ENCODE data around the gene CDK8. TPM values are rescaled to one million over a fixed set of nuclear protein-coding genes. Genes with fewer than 3 reads are reported as not detected.

The CDK8 gene
- total RNA-seq, 2 donors from 2014 or later = 29.4 to 33.1 TPM

GRCh38 chr13:26213982-26214381, 39.9 kb upstream of the CDK8 start:
- Histone ChIP-seq H3K9me3 (ENCODE audit: control insufficient read depth, low read length) (no peaks in the 10 kb centered on the region), H3K4me1 (ENCODE audit: control insufficient read depth, insufficient read depth, low read length) (no peaks in the 10 kb centered on the region), H3K27me3 (ENCODE audit: control insufficient read depth, insufficient read depth, low read length, poor library complexity, severe bottlenecking) (no peaks in the 10 kb centered on the region), H3K36me3 (ENCODE audit: control insufficient read depth, insufficient read depth, low read length) (peaks cover 81% of the 10 kb centered on the region), H3K27ac (ENCODE audit: low read depth, low read length) (no peak overlapping the region), H3K4me3 (ENCODE audit: low read length) (no peak overlapping the region), H3K9ac (ENCODE audit: extremely low read depth, low read length, poor library complexity, severe bottlenecking) (no peak overlapping the region)
- Mint-ChIP-seq H3K27me3 (ENCODE audit: insufficient read depth) (no peaks in the 10 kb centered on the region), H3K4me1 (no peaks in the 10 kb centered on the region), H3K36me3 (ENCODE audit: low read depth) (peaks cover 47% of the 10 kb centered on the region), H3K4me3 (no peak overlapping the region), H3K9me3 (no peaks in the 10 kb centered on the region), H3K27ac (no peak overlapping the region)
- TF ChIP-seq CTCF (conservative IDR thresholded peaks at IDR 0.05) = no peak
- WGBS, 2 experiments (ENCODE audit: insufficient coverage in 1 of 2, insufficient read length in 1 of 2) = 91 to 96% methylated on average over 5 to 6 of the region's 6 CpGs
- DNase-seq = no peak

- Mint-ChIP-seq H3K27me3 (ENCODE audit: insufficient read depth) (no peaks in the 10 kb centered on the region), H3K36me3 (ENCODE audit: low read depth) (peaks cover 53% of the 10 kb centered on the region), H3K4me3 (no peak overlapping the region), H3K27ac (no peak overlapping the region), H3K4me1 (peaks cover 13% of the 10 kb centered on the region), H3K9me3 (no peaks in the 10 kb centered on the region)
- H3K27me3 ChIP-seq (ENCODE audit: control insufficient read depth, insufficient read depth, low read length, poor library complexity, severe bottlenecking) = no peaks in the 10 kb centered on the region
- peaks cover 5% of the 10 kb centered on the region for H3K4me1 ChIP-seq (ENCODE audit: control insufficient read depth, insufficient read depth, low read length)
- DNase-seq = no peak
- peaks cover 84% of the 10 kb centered on the region for H3K36me3 ChIP-seq (ENCODE audit: control insufficient read depth, insufficient read depth, low read length)
- no peaks in the 10 kb centered on the region for H3K9me3 ChIP-seq (ENCODE audit: control insufficient read depth, low read length)
- no peak overlapping the region for H3K4me3 ChIP-seq (ENCODE audit: low read length)
- 90% methylated on average over 1 of the region's 2 CpGs; no CpG with 5 or more reads in 1 of the 2 experiments for WGBS, 2 experiments (ENCODE audit: insufficient coverage in 1 of 2, insufficient read length in 1 of 2)
- H3K27ac ChIP-seq (ENCODE audit: low read depth, low read length) = no peak overlapping the region
- TF ChIP-seq CTCF (conservative IDR thresholded peaks at IDR 0.05) = no peak
- no peak overlapping the region for H3K9ac ChIP-seq (ENCODE audit: extremely low read depth, low read length, poor library complexity, severe bottlenecking)
Measured at GRCh38 chr13:26216042-26216441, 37.9 kb upstream of the CDK8 start.

GRCh38 chr13:26219726-26220125, 34.2 kb upstream of the CDK8 start:
- DNase-seq = no peak
- Mint-ChIP-seq H3K4me1 (peaks cover 18% of the 10 kb centered on the region), H3K27ac (no peak overlapping the region), H3K36me3 (ENCODE audit: low read depth) (peaks cover 34% of the 10 kb centered on the region), H3K27me3 (ENCODE audit: insufficient read depth) (peaks cover 5% of the 10 kb centered on the region), H3K9me3 (no peaks in the 10 kb centered on the region), H3K4me3 (peak overlapping the region; percentile 83)
- no peaks in the 10 kb centered on the region for H3K9me3 ChIP-seq (ENCODE audit: control insufficient read depth, low read length)
- H3K27ac ChIP-seq (ENCODE audit: low read depth, low read length) = no peak overlapping the region
- 95 to 100% methylated on average over 1 of the region's 1 CpG for WGBS, 2 experiments (ENCODE audit: insufficient coverage in 1 of 2, insufficient read length in 1 of 2)
- no peak for TF ChIP-seq CTCF (conservative IDR thresholded peaks at IDR 0.05)
- H3K36me3 ChIP-seq (ENCODE audit: control insufficient read depth, insufficient read depth, low read length) = peaks cover 51% of the 10 kb centered on the region
- H3K27me3 ChIP-seq (ENCODE audit: control insufficient read depth, insufficient read depth, low read length, poor library complexity, severe bottlenecking) = peaks cover 5% of the 10 kb centered on the region
- H3K4me1 ChIP-seq (ENCODE audit: control insufficient read depth, insufficient read depth, low read length) = peaks cover 5% of the 10 kb centered on the region
- peak overlapping the region; percentile 93 for H3K4me3 ChIP-seq (ENCODE audit: low read length)
- H3K9ac ChIP-seq (ENCODE audit: extremely low read depth, low read length, poor library complexity, severe bottlenecking) = no peak overlapping the region

Data from endodermal cell (in vitro differentiated cells).